ENCODE data around the gene BRI3. TPM values are rescaled to one million over a fixed set of nuclear protein-coding genes. Genes with fewer than 3 reads are reported as not detected.

Gene BRI3
- total RNA-seq, 6 experiments from 2014 or later: 34.7 to 160 (median 137) TPM

DNA sequence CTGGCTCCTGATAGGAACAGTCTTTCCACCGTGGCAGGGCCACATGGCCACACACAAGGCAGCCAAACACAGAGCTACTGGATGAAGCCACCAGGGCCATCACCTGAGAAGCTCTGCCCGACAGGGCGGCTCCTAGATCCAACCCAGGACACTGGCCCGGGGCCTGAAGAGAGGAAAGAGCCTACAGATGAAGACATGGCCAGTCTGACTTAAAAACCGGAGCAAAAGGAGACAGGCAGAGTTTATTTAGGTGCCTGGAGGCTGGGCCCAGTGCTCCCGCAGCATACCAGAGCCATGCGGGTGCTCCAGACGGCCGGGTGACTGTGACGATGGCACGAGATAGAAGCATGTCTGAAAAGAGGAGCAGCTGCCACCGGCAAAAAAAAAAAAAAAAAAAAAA lies 33.3 kb upstream of the BRI3 start:
- intact Hi-C loops (cut with DNase I): no loop called here
- no peaks in the 10 kb centered on the region for H3K9me3 ChIP-seq
- no peak for DNase-seq
- H3K4me3 ChIP-seq: no peak overlapping the region
- peaks cover 0 to 15% (median 3%) of the 10 kb centered on the region in 4 donors for H3K4me1 ChIP-seq
- TF ChIP-seq POLR2A (IDR thresholded peaks at IDR 0.05): no peak
- no peak for TF ChIP-seq CTCF (IDR thresholded peaks at IDR 0.05)
- H3K27ac ChIP-seq: no peak overlapping the region
- no peaks in the 10 kb centered on the region for H3K27me3 ChIP-seq
- ATAC-seq: no peak
- WGBS (ENCODE audit: insufficient coverage, low coverage, low lambda C conversion rate, missing lambda C conversion rate): 90% methylated on average over 6 of the region's 12 CpGs
- H3K36me3 ChIP-seq: no peaks in the 10 kb centered on the region

DNA sequence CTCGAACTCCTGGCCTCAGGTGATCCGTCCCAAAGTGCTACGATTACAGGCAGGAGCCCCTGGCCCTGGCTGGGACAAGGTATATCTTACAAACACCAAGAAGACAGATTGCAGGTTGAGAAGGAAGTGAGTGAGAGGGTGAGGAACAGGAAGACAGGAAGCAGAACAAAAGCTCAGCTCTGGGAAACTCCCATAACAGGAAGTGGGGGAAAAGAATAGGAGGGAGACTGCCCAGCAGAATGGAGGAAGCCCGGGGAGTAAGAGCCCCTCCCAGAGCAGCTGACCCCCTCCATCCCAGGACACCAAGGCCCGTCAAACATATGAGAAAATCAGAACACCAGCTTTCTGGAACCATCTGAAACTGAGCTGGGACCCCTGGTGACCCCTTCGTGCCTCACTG lies 32.4 kb upstream of the BRI3 start:
- Histone ChIP-seq H3K27ac (no peak overlapping the region), H3K9me3 (no peaks in the 10 kb centered on the region), H3K36me3 (no peaks in the 10 kb centered on the region), H3K4me1 (peaks cover 0 to 17% (median 4%) of the 10 kb centered on the region in 4 donors), H3K27me3 (no peaks in the 10 kb centered on the region), H3K4me3 (no peak overlapping the region)
- no peak for DNase-seq
- intact Hi-C loops (cut with DNase I): no loop called here
- peak in 1 of 4 donors; percentile 4 for ATAC-seq
- no peak for TF ChIP-seq POLR2A (IDR thresholded peaks at IDR 0.05)
- TF ChIP-seq CTCF (IDR thresholded peaks at IDR 0.05): no peak
- WGBS (ENCODE audit: insufficient coverage, low coverage, low lambda C conversion rate, missing lambda C conversion rate): 81% methylated on average over 3 of the region's 6 CpGs

GRCh38 chr7:98250789-98251188 lies 30.7 kb upstream of the BRI3 start:
- intact Hi-C loops (cut with DNase I): no loop called here
- whole genome bisulfite sequencing (ENCODE audit: insufficient coverage, low coverage, low lambda C conversion rate, missing lambda C conversion rate): 47% methylated on average over 3 of the region's 3 CpGs
- Histone ChIP-seq H3K36me3 (no peaks in the 10 kb centered on the region), H3K9me3 (no peaks in the 10 kb centered on the region), H3K4me1 (peaks cover 0 to 17% (median 4%) of the 10 kb centered on the region in 4 donors), H3K4me3 (no peak overlapping the region), H3K27me3 (no peaks in the 10 kb centered on the region), H3K27ac (peak overlapping the region in 1 of 3 donors; percentile 71)
- TF ChIP-seq POLR2A (IDR thresholded peaks at IDR 0.05): no peak
- TF ChIP-seq CTCF (IDR thresholded peaks at IDR 0.05): no peak
- ATAC-seq: no peak
- no peak for DNase-seq

DNA sequence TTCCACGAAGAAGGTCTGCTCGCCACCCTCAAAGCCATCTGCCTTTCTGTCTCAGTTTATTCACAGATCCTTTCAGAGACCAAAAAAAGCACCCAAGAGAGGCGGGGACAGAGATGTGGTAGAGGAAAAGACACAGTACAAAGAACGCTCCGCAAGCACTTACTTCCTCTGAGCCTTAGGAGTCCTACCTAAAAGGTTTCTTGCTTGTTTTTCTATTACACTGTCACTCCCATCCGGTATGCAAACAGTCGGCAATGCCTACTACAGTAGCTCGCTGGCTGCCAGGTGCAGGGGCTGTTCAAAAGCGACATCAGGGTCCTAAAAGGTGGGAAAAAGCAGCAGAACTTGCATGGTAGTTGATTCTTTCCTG lies 30.3 kb upstream of the BRI3 start:
- Histone ChIP-seq H3K9me3 (no peaks in the 10 kb centered on the region), H3K27ac (peak overlapping the region in 2 of 3 donors; percentile 71 to 74), H3K27me3 (no peaks in the 10 kb centered on the region), H3K4me1 (peaks cover 0 to 17% (median 4%) of the 10 kb centered on the region in 4 donors), H3K36me3 (no peaks in the 10 kb centered on the region), H3K4me3 (peak overlapping the region; percentile 84 to 96 (median 88))
- peak in 1 of 4 donors; percentile 1 for ATAC-seq
- DNase-seq: no peak
- WGBS (ENCODE audit: insufficient coverage, low coverage, low lambda C conversion rate, missing lambda C conversion rate): 45% methylated on average over 9 of the region's 9 CpGs
- intact Hi-C loops (cut with DNase I): no loop called here
- TF ChIP-seq POLR2A (IDR thresholded peaks at IDR 0.05) (no peak), CTCF (IDR thresholded peaks at IDR 0.05) (no peak)
